Endothelial cell of umbilical vein (primary cell): Measurements from ENCODE around the gene LRP10. TPM values are rescaled to one million over a fixed set of nuclear protein-coding genes. Genes with fewer than 3 reads are reported as not detected.

Source experiments
- BruUV-seq: library from RNA; stranded (reverse); fragments of 400-500 nt; replicated peaks from 2 replicates; lab custom pipeline; 2021; lab: Mats Ljungman, UMichigan
- CTCF ChIA-PET: fragments of 300-600, 350-600 bp; sonication (Branson Sonifier 250); formaldehyde crosslinking; loops from one replicate; lab custom pipeline; 2021; ENCODE audit warnings: antibody characterized with exemption, inconsistent platforms; lab: Charles Lee
- POLR2A ChIA-PET: fragments of 300-600, 350-600 bp; sonication (Branson Sonifier 250); formaldehyde crosslinking; loops from one replicate; lab custom pipeline; 2021; ENCODE audit warnings: antibody characterized with exemption, inconsistent platforms; lab: Charles Lee
- DNase-seq: peaks from one replicate; pipeline ENCODE4 v3.0.0-alpha.2; 2011; ENCODE audit warnings: low read depth, low spot score
- FAIRE-seq: peaks from 2 replicates; lab custom pipeline; 2011; peaks lifted over from hg19 to GRCh38; lab: Jason Lieb, UNC
- H2AFZ ChIP-seq: 2 replicates; pipeline ENCODE4 v1.6.0; 2012; ENCODE audit warnings: low read depth, low read length, control low read depth, inconsistent platforms
- H3K27ac ChIP-seq: 2 replicates; pipeline ENCODE4 v1.5.1; 2011; ENCODE audit warnings: low read depth, mild to moderate bottlenecking, control low read depth, low read length, moderate library complexity; ENCODE audit not compliant: insufficient read depth
- H3K27me3 ChIP-seq, 2 experiments: 2 replicates each; pipeline versions ENCODE4 v1.6.0 to v1.6.1; 2011; ENCODE audit warnings: low read length in 2 of 2, mixed read lengths in 1 of 2; ENCODE audit not compliant: control insufficient read depth in 2 of 2, insufficient read depth in 2 of 2
- H3K36me3 ChIP-seq, 2 experiments: 2 replicates in 1 of 2; 3 replicates in 1 of 2; pipeline ENCODE4 v1.5.1; 2011; ENCODE audit warnings: low read length in 2 of 2, mild to moderate bottlenecking in 1 of 2, moderate library complexity in 1 of 2; ENCODE audit not compliant: control insufficient read depth in 2 of 2, insufficient read depth in 2 of 2; ENCODE audit errors: extremely low read depth in 1 of 2
- H3K4me1 ChIP-seq: 3 replicates; pipeline ENCODE4 v1.5.1; 2011; ENCODE audit warnings: mild to moderate bottlenecking, low read length; ENCODE audit not compliant: control insufficient read depth, insufficient read depth; ENCODE audit errors: extremely low read depth
- H3K4me2 ChIP-seq: 2 replicates; pipeline ENCODE4 v1.6.1; 2011; ENCODE audit warnings: low read length, control low read depth, mixed read lengths; ENCODE audit not compliant: insufficient read depth
- H3K4me3 ChIP-seq, 3 experiments: fragments of 200-600 bp in 1 of 3; sonication (generic), shearing (Covaris generic) in 1 of 3; replicated peaks in 1 of 3; 2 replicates each; pipeline ENCODE4 v1.5.1; 2011 to 2016; ENCODE audit warnings: control low read depth in 3 of 3, low read length in 3 of 3, mild to moderate bottlenecking in 2 of 3, inconsistent platforms in 1 of 3, low read depth in 1 of 3, moderate library complexity in 1 of 3; ENCODE audit not compliant: insufficient read depth in 1 of 3
- H3K79me2 ChIP-seq: 2 replicates; pipeline ENCODE4 v1.6.0; 2012; ENCODE audit warnings: low read length, inconsistent platforms; ENCODE audit not compliant: control insufficient read depth, insufficient read depth
- H3K9ac ChIP-seq: replicated peaks from 2 replicates; pipeline ENCODE3; 2011; ENCODE audit warnings: low read length, control low read depth; ENCODE audit not compliant: insufficient read depth; ENCODE audit errors: extremely low read depth
- H3K9me1 ChIP-seq: replicated peaks from 3 replicates; pipeline ENCODE4 v1.6.0; 2011; ENCODE audit warnings: mild to moderate bottlenecking, low read length; ENCODE audit not compliant: control insufficient read depth, insufficient read depth; ENCODE audit errors: extremely low read depth
- H3K9me3 ChIP-seq: replicated peaks from 2 replicates; pipeline ENCODE4 v1.5.1; 2012; ENCODE audit warnings: low read length, inconsistent platforms; ENCODE audit not compliant: control insufficient read depth, insufficient read depth
- H4K20me1 ChIP-seq: replicated peaks from 2 replicates; pipeline ENCODE3; 2011; ENCODE audit warnings: mild to moderate bottlenecking, low read length; ENCODE audit not compliant: control insufficient read depth, insufficient read depth; ENCODE audit errors: extremely low read depth
- CTCF ChIP-seq, 2 donors: IDR thresholded peaks; 1 replicate in 1 of 2; 2 replicates in 1 of 2; pipeline ENCODE4 v1.5.1; 2011; ENCODE audit warnings: low read length in 2 of 2, mild to moderate bottlenecking in 2 of 2, moderate library complexity in 2 of 2, control low read depth in 1 of 2, inconsistent platforms in 1 of 2, low read depth in 1 of 2; ENCODE audit not compliant: insufficient read depth in 1 of 2; ENCODE audit errors: extremely low read depth in 1 of 2
- EZH2 ChIP-seq: IDR thresholded peaks from 2 replicates; pipeline ENCODE4 v1.6.1; 2012; ENCODE audit warnings: borderline replicate concordance, low read depth, mild to moderate bottlenecking, moderate library complexity, low read length, inconsistent platforms; ENCODE audit not compliant: severe bottlenecking
- FOS ChIP-seq: IDR thresholded peaks from 2 replicates; pipeline ENCODE4 v1.6.1; 2011; ENCODE audit warnings: mild to moderate bottlenecking, low read length, moderate library complexity, borderline replicate concordance; ENCODE audit not compliant: insufficient read depth
- GATA2 ChIP-seq: IDR thresholded peaks from 2 replicates; pipeline ENCODE4 v1.7.0; 2011; ENCODE audit warnings: low read depth, mild to moderate bottlenecking, moderate library complexity, mixed read lengths, low read length; ENCODE audit not compliant: insufficient read length, insufficient read depth
- MAX ChIP-seq: IDR thresholded peaks from 2 replicates; pipeline ENCODE4 v1.6.1; 2011; ENCODE audit not compliant: insufficient read depth, insufficient read length
- MYC ChIP-seq: IDR thresholded peaks from one replicate; pipeline ENCODE4 v1.6.1; 2011; ENCODE audit warnings: mild to moderate bottlenecking, low read depth, low read length
- POLR2A ChIP-seq: IDR thresholded peaks from 2 replicates; pipeline ENCODE4 v1.6.1; 2012; ENCODE audit warnings: low read depth, mild to moderate bottlenecking, control low read depth, low read length
- dilution Hi-C: fragments of 300-500 bp; cut with MboI; formaldehyde crosslinking; loops from one replicate; pipeline ENCODE4 v1.15.0; 2019; ENCODE audit warnings: low sequenced_read_pairs; ENCODE audit not compliant: extremely low pct_ligation_motif_present
- intact Hi-C: fragments of 100-400 bp; cut with micrococcal nuclease; formaldehyde crosslinking; loops from one replicate; pipeline ENCODE4 v1.10.0; 2022
- polyA plus RNA-seq, 4 experiments: library from polyadenylated mRNA; depleted of rRNA in 3 of 4; stranded (reverse) in 3 of 4; unstranded in 1 of 4; fragments of >200 nt; gene quantifications; 2 replicates each; pipeline versions ENCODE4 v1.2.1 to v1.2.3, GENCODE V29; 2011 to 2012; ENCODE audit warnings: missing spikeins in 1 of 4
- total RNA-seq: library from RNA; stranded (reverse); gene quantifications from 2 replicates; pipeline ENCODE4 v1.2.3, GENCODE V29; 2021

Gene LRP10
- total and polyA plus RNA-seq, 2 donors (not counting 3 experiments of a cell fraction or from before 2014, with no cell fraction given): 123 to 157 TPM

GRCh38 chr14:22838631-22839041 lies 32.9 kb upstream of the LRP10 start:
- DNase-seq (no peak), FAIRE-seq (peak; percentile 90)
- Histone ChIP-seq H3K4me1 (peaks cover 31% of the 10 kb centered on the region), H3K4me3 (peak overlapping the region; percentile 75 to 94 (median 86)), H3K9me3 (no peaks in the 10 kb centered on the region), H3K79me2 (peaks cover 73% of the 10 kb centered on the region), H3K27me3 (no peaks in the 10 kb centered on the region), H2AFZ (no peak overlapping the region), H3K36me3 (peaks cover 20 to 37% of the 10 kb centered on the region in 2 experiments), H4K20me1 (no peaks in the 10 kb centered on the region), H3K9me1 (no peaks in the 10 kb centered on the region), H3K9ac (peak overlapping the region; percentile 97), H3K27ac (peak overlapping the region; percentile 84), H3K4me2 (peak overlapping the region; percentile 79)
- dilution Hi-C loops (no loop called here), intact Hi-C loops (loop anchor here (1.0 to 5.0 kb wide), 2 partner anchors 10 to 281 kb away; no protein-coding TSS in a partner anchor)
- TF ChIP-seq GATA2 (no peak), POLR2A (no peak), MAX (no peak), MYC (no peak), EZH2 (no peak), CTCF (IDR thresholded peaks at IDR 0.05; ENCODE audit: extremely low read depth in 1 of 2, insufficient read depth in 1 of 2, low read depth in 1 of 2, low read length in 2 of 2) (no peak), FOS (no peak)
- BruUV-seq: no TSS peak
- ChIA-PET CTCF (interaction anchor here (0.7 to 12.5 kb wide), 6 partner anchors 13 to 282 kb away, joined by 3 to 214 read pairs (median 22); no protein-coding TSS in a partner anchor), POLR2A (interaction anchor here (0.7 to 2.0 kb wide), 4 partner anchors 10 to 269 kb away, joined by 3 to 9 read pairs (median 5); no protein-coding TSS in a partner anchor)
